GM12878 (cell line): ENCODE measurements around the gene PDLIM5. TPM values are rescaled to one million over a fixed set of nuclear protein-coding genes. Genes with fewer than 3 reads are reported as not detected.

Experiments
- ATAC-seq: fragments of 200-7000 bp; cut with Tn5 transposase; 3 replicates; pipeline ENCODE4 v1.9.1; 2020; ENCODE audit warnings: mild to moderate bottlenecking, moderate library complexity
- BruUV-seq: library from RNA; stranded (reverse); fragments of 400-500 nt; replicated peaks from 2 replicates; lab custom pipeline; 2021; lab: Mats Ljungman, UMichigan
- CTCF ChIA-PET: fragments of 300-600 bp; sonication (Branson Sonifier 250); formaldehyde crosslinking; extraction: SDS; loops from one replicate; lab custom pipeline; 2021; ENCODE audit warnings: inconsistent platforms; lab: Yijun Ruan, JAX
- POLR2A ChIA-PET: fragments of 350-600 bp; formaldehyde crosslinking; extraction: SDS; loops from one replicate; lab custom pipeline; 2021; ENCODE audit warnings: inconsistent platforms; lab: Charles Lee
- RAD21 ChIA-PET: fragments of 300-600 bp; sonication (Branson Sonifier 250); formaldehyde crosslinking; loops from one replicate; lab custom pipeline; 2023; ENCODE audit warnings: antibody characterized with exemption; ENCODE audit not compliant: unreplicated experiment; lab: Charles Lee
- SMC1A ChIA-PET: fragments of 300-600 bp; sonication (Branson Sonifier 250); formaldehyde crosslinking; loops from one replicate; lab custom pipeline; 2023; ENCODE audit not compliant: unreplicated experiment, uncharacterized antibody; lab: Charles Lee
- DNase-seq: peaks from one replicate; pipeline ENCODE4 v3.0.0-alpha.2; 2011; ENCODE audit warnings: low read depth, low spot score
- FAIRE-seq: peaks from 3 replicates; lab custom pipeline; 2011; peaks lifted over from hg19 to GRCh38; lab: Jason Lieb, UNC
- H2AFZ ChIP-seq: 2 replicates; pipeline ENCODE4 v1.6.0; 2011; ENCODE audit warnings: low read depth, low read length, control low read depth; ENCODE audit not compliant: control insufficient read depth
- H3K27ac ChIP-seq: 2 replicates; pipeline ENCODE4 v1.5.1; 2011; ENCODE audit warnings: control low read depth; ENCODE audit not compliant: control insufficient read depth, insufficient read depth
- H3K27me3 ChIP-seq, 2 experiments: replicated peaks in 1 of 2; 2 replicates each; pipeline versions ENCODE4 v1.6.0 to v1.6.1; 2011; ENCODE audit warnings: low read length in 1 of 2; ENCODE audit not compliant: control insufficient read depth in 2 of 2, insufficient read depth in 2 of 2
- H3K36me3 ChIP-seq, 2 experiments: 2 replicates each; pipeline ENCODE4 v1.5.1; 2011; ENCODE audit warnings: low read length in 1 of 2; ENCODE audit not compliant: control insufficient read depth in 2 of 2, insufficient read depth in 2 of 2
- H3K4me1 ChIP-seq: 2 replicates; pipeline ENCODE4 v1.6.1; 2011; ENCODE audit warnings: mild to moderate bottlenecking, low read length, moderate library complexity, mixed read lengths; ENCODE audit not compliant: control insufficient read depth, insufficient read depth
- H3K4me2 ChIP-seq: 2 replicates; pipeline ENCODE4 v1.6.0; 2011; ENCODE audit warnings: control low read depth; ENCODE audit not compliant: control insufficient read depth, insufficient read depth
- H3K4me3 ChIP-seq: fragments of 200-600 bp; sonication (generic); 2 replicates; pipeline ENCODE4 v1.5.1; 2016
- H3K79me2 ChIP-seq: 2 replicates; pipeline ENCODE4 v1.6.0; 2011; ENCODE audit warnings: low read length; ENCODE audit not compliant: control insufficient read depth, insufficient read depth
- H3K9ac ChIP-seq: 2 replicates; pipeline ENCODE4 v1.8.0; 2011; ENCODE audit warnings: low read length, control low read depth, mixed read lengths; ENCODE audit not compliant: control insufficient read depth, insufficient read depth
- H3K9me3 ChIP-seq: replicated peaks from 3 replicates; pipeline ENCODE4 v1.5.1; 2011; ENCODE audit warnings: mild to moderate bottlenecking, low read length; ENCODE audit not compliant: control insufficient read depth, insufficient read depth
- H4K20me1 ChIP-seq: 2 replicates; pipeline ENCODE4 v1.6.0; 2011; ENCODE audit not compliant: control insufficient read depth, insufficient read depth
- E2F8 ChIP-seq: fragments of 450-650 bp; IDR thresholded peaks from 2 replicates; pipeline ENCODE4 v1.6.1; 2018; ENCODE audit warnings: mild to moderate bottlenecking, low read depth, moderate library complexity; ENCODE audit not compliant: partially characterized antibody
- E4F1 ChIP-seq: fragments of 450-650 bp; IDR thresholded peaks from 2 replicates; pipeline ENCODE4 v1.6.1; 2018; ENCODE audit warnings: borderline replicate concordance, mild to moderate bottlenecking; ENCODE audit not compliant: partially characterized antibody
- EED ChIP-seq: sonication (generic); IDR thresholded peaks from 2 replicates; pipeline ENCODE4 v1.6.1; 2016; ENCODE audit warnings: antibody characterized with exemption, low read depth
- GATAD2B ChIP-seq: fragments of 450-650 bp; conservative IDR thresholded peaks from 2 replicates; pipeline ENCODE4 v1.6.1; 2017; ENCODE audit warnings: low read depth, mild to moderate bottlenecking, moderate library complexity
- IRF4 ChIP-seq: IDR thresholded peaks from 2 replicates; pipeline ENCODE4 v1.6.1; 2011; ENCODE audit warnings: low read depth, low read length
- POU2F2 ChIP-seq: IDR thresholded peaks from 3 replicates; pipeline ENCODE4 v1.6.1; 2011; ENCODE audit warnings: low read depth, mild to moderate bottlenecking, low read length, borderline replicate concordance
- RUNX3 ChIP-seq: IDR thresholded peaks from 2 replicates; pipeline ENCODE4 v1.6.1; 2012; ENCODE audit warnings: low read length, inconsistent platforms
- TCF7 ChIP-seq: IDR thresholded peaks from 2 replicates; pipeline ENCODE4 v1.6.1; 2014; ENCODE audit warnings: antibody characterized with exemption, borderline replicate concordance
- WGBS: methylation state at CpG from one replicate; pipeline ENCODE4 v1.1.6; 2016; ENCODE audit warnings: low lambda C conversion rate; ENCODE audit not compliant: insufficient replicate concordance, insufficient coverage; ENCODE audit errors: missing lambda C conversion rate; 5-methylcytosine and 5-hydroxymethylcytosine counted together
- in situ Hi-C: fragments of 300-500 bp; cut with MboI; formaldehyde crosslinking; loops from 9 replicates; pipeline ENCODE4 v1.14.3; 2018; ENCODE audit warnings: mixed read lengths
- intact Hi-C: fragments of 100-400 bp; cut with micrococcal nuclease; formaldehyde crosslinking; loops from one replicate; pipeline ENCODE4 v1.14.2; 2022; ENCODE audit not compliant: unreplicated experiment
- polyA plus RNA-seq, 11 experiments: library from polyadenylated mRNA; depleted of rRNA in 4 of 11; unstranded in 6 of 11; stranded (reverse) in 5 of 11; fragments of >200 nt; fragmentation: Nextera tagmentation in 4 of 11; fragmentation: Illumina TruSeq in 1 of 11; extraction: Ambion mirVana in 4 of 11; extraction: Trizol in 1 of 11; gene quantifications; 1 replicate in 1 of 11; 2 replicates in 10 of 11; pipeline versions ENCODE4 v1.2.1 to v1.2.3, GENCODE V29; 2011 to 2016; ENCODE audit warnings: inconsistent platforms in 2 of 11, missing spikeins in 2 of 11, low read depth in 1 of 11
- total RNA-seq, 4 experiments: library from RNA; depleted of rRNA in 3 of 4; stranded (reverse); fragments of >200 nt in 3 of 4; fragmentation: Illumina TruSeq in 1 of 4; extraction: Trizol in 1 of 4; gene quantifications; 2 replicates each; pipeline versions ENCODE4 v1.2.1 to v1.2.3, GENCODE V29; 2013 to 2021
- TF ChIP-seq, protein P1 (sequence below): fragments of 450-650 bp; IDR thresholded peaks from 2 replicates; pipeline ENCODE4 v1.6.1; 2014; ENCODE audit warnings: mild to moderate bottlenecking
- TF ChIP-seq, protein P2 (sequence below): IDR thresholded peaks from 2 replicates; pipeline ENCODE4 v1.6.1; 2011; ENCODE audit warnings: low read depth, low read length, improper control_type of control experiment, borderline replicate concordance
- TF ChIP-seq, protein P3 (sequence below): fragments of 450-650 bp; IDR thresholded peaks from 2 replicates; pipeline ENCODE4 v1.6.1; 2017; ENCODE audit warnings: borderline replicate concordance

The PDLIM5 gene
- total and polyA plus RNA-seq, 10 of the 15 experiments (the other 5 are each of a cell fraction or from before 2014, with no cell fraction given) = 10.0 to 52.9 (median 20.7) TPM

GRCh38 chr4:94588896-94589693 is 137.4 kb downstream of the PDLIM5 start:
- no peaks in the 10 kb centered on the region for H3K4me1 ChIP-seq
- FAIRE-seq (no peak), DNase-seq (no peak), ATAC-seq (no peak)
- H3K4me2 ChIP-seq = no peak overlapping the region
- H2AFZ ChIP-seq = no peak overlapping the region
- H3K27me3 ChIP-seq = no peaks in the 10 kb centered on the region
- ChIA-PET CTCF (no interaction called here), SMC1A (interaction anchor here (1.0 kb wide), 1 partner anchor 182 kb away, joined by 3 read pairs; no protein-coding TSS in a partner anchor), RAD21 (no interaction called here), POLR2A (no interaction called here)
- TF ChIP-seq E2F8 (no peak), EED (no peak), E4F1 (no peak), POU2F2 (no peak), GATAD2B (no peak), TCF7 (no peak), RUNX3 (no peak), IRF4 (no peak)
- TF ChIP-seq, protein P1, sequence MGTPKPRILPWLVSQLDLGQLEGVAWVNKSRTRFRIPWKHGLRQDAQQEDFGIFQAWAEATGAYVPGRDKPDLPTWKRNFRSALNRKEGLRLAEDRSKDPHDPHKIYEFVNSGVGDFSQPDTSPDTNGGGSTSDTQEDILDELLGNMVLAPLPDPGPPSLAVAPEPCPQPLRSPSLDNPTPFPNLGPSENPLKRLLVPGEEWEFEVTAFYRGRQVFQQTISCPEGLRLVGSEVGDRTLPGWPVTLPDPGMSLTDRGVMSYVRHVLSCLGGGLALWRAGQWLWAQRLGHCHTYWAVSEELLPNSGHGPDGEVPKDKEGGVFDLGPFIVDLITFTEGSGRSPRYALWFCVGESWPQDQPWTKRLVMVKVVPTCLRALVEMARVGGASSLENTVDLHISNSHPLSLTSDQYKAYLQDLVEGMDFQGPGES = no peak
- TF ChIP-seq, protein P2, sequence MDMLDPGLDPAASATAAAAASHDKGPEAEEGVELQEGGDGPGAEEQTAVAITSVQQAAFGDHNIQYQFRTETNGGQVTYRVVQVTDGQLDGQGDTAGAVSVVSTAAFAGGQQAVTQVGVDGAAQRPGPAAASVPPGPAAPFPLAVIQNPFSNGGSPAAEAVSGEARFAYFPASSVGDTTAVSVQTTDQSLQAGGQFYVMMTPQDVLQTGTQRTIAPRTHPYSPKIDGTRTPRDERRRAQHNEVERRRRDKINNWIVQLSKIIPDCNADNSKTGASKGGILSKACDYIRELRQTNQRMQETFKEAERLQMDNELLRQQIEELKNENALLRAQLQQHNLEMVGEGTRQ = no peak
- TF ChIP-seq, protein P3, sequence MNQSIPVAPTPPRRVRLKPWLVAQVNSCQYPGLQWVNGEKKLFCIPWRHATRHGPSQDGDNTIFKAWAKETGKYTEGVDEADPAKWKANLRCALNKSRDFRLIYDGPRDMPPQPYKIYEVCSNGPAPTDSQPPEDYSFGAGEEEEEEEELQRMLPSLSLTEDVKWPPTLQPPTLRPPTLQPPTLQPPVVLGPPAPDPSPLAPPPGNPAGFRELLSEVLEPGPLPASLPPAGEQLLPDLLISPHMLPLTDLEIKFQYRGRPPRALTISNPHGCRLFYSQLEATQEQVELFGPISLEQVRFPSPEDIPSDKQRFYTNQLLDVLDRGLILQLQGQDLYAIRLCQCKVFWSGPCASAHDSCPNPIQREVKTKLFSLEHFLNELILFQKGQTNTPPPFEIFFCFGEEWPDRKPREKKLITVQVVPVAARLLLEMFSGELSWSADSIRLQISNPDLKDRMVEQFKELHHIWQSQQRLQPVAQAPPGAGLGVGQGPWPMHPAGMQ = no peak
- no peaks in the 10 kb centered on the region for H4K20me1 ChIP-seq
- H3K4me3 ChIP-seq = no peak overlapping the region
- no peaks in the 10 kb centered on the region for H3K79me2 ChIP-seq
- 100% methylated on average over 1 of the region's 1 CpG for WGBS
- intact Hi-C loops = no loop called here
- H3K9me3 ChIP-seq = no peaks in the 10 kb centered on the region
- in situ Hi-C loops = no loop called here
- H3K36me3 ChIP-seq = peaks cover 0 to 2% of the 10 kb centered on the region in 2 experiments; a peak in 1 of 4 replicates
- no TSS peak for BruUV-seq
- H3K9ac ChIP-seq = no peak overlapping the region
- H3K27ac ChIP-seq = no peak overlapping the region
